K562 (cell line): ENCODE measurements around the gene RBM28. TPM values are rescaled to one million over a fixed set of nuclear protein-coding genes. Genes with fewer than 3 reads are reported as not detected.

Experiments
- ATAC-seq: fragments of 200-7000 bp; cut with Tn5 transposase; 3 replicates; pipeline ENCODE4 v1.9.1; 2020; ENCODE audit warnings: moderate library complexity
- BruUV-seq: library from RNA; stranded (reverse); fragments of 400-500 nt; replicated peaks from 2 replicates; lab custom pipeline; 2021; lab: Mats Ljungman, UMichigan
- CTCF ChIA-PET: fragments of 300-600 bp; formaldehyde crosslinking; extraction: SDS; loops from one replicate; lab custom pipeline; 2021; ENCODE audit warnings: low intra/inter-chr PET ratio; lab: Yijun Ruan, JAX
- POLR2A ChIA-PET: fragments of 300-600, 350-650 bp; sonication (Branson Sonifier 250); formaldehyde crosslinking; extraction: SDS; loops from one replicate; lab custom pipeline; 2021; ENCODE audit warnings: antibody characterized with exemption, inconsistent platforms; lab: Yijun Ruan, JAX
- DNase-seq, 4 experiments: peaks; one replicate each; pipeline versions ENCODE4 v3.0.0 to v3.0.0-alpha.2; 2011 to 2018; ENCODE audit warnings: low spot score in 3 of 4, mixed read lengths in 3 of 4; ENCODE audit errors: extremely low read depth in 1 of 4
- FAIRE-seq: peaks from 2 replicates; lab custom pipeline; 2011; peaks lifted over from hg19 to GRCh38; lab: Jason Lieb, UNC
- H2AFZ ChIP-seq: 2 replicates; pipeline ENCODE4 v1.6.0; 2011; ENCODE audit warnings: low read depth, low read length, control low read depth, inconsistent platforms
- H3K27ac ChIP-seq: fragments of 200-600 bp; 3 replicates; pipeline ENCODE4 v1.8.0; 2011; ENCODE audit warnings: low read depth, mild to moderate bottlenecking, control low read depth, inconsistent platforms, low read length, moderate library complexity, mixed read lengths; ENCODE audit errors: extremely low read depth
- H3K27me3 ChIP-seq, 2 experiments: fragments of 300-600 bp in 1 of 2; 2 replicates in 1 of 2; 3 replicates in 1 of 2; pipeline versions ENCODE4 v1.6.0 to v1.8.0; 2011; ENCODE audit warnings: inconsistent platforms in 2 of 2, low read length in 2 of 2, mild to moderate bottlenecking in 1 of 2, mixed read lengths in 1 of 2, moderate library complexity in 1 of 2; ENCODE audit not compliant: control insufficient read depth in 2 of 2, insufficient read depth in 2 of 2
- H3K36me3 ChIP-seq: fragments of 300-600 bp; 3 replicates; pipeline ENCODE4 v1.8.0; 2011; ENCODE audit warnings: mild to moderate bottlenecking, low read length, inconsistent platforms; ENCODE audit not compliant: control insufficient read depth, insufficient read depth
- H3K4me1 ChIP-seq, 2 experiments: fragments of 200-600 bp in 1 of 2; replicated peaks in 1 of 2; 2 replicates in 1 of 2; 3 replicates in 1 of 2; pipeline versions ENCODE4 v1.5.1 to v1.8.0; 2011; ENCODE audit warnings: inconsistent platforms in 2 of 2, low read length in 2 of 2, mild to moderate bottlenecking in 1 of 2, mixed read lengths in 1 of 2, moderate library complexity in 1 of 2; ENCODE audit not compliant: control insufficient read depth in 2 of 2, insufficient read depth in 2 of 2
- H3K4me2 ChIP-seq: 2 replicates; pipeline ENCODE4 v1.6.1; 2011; ENCODE audit warnings: low read length, control low read depth, inconsistent platforms, mixed read lengths; ENCODE audit not compliant: insufficient read depth
- H3K4me3 ChIP-seq: fragments of 200-600 bp; sonication (generic), shearing (Covaris generic); 2 replicates; pipeline ENCODE4 v1.5.1; 2016; ENCODE audit warnings: control low read depth, inconsistent platforms
- H3K79me2 ChIP-seq: fragments of 200-600 bp; 3 replicates; pipeline ENCODE4 v1.8.0; 2011; ENCODE audit warnings: low read length, inconsistent platforms; ENCODE audit not compliant: control insufficient read depth, insufficient read depth
- H3K9ac ChIP-seq, 2 experiments: 2 replicates each; pipeline versions ENCODE4 v1.6.0 to v1.6.1; 2011; ENCODE audit warnings: low read depth in 2 of 2, low read length in 2 of 2, control low read depth in 1 of 2, inconsistent platforms in 1 of 2, mild to moderate bottlenecking in 1 of 2, mixed read lengths in 1 of 2; ENCODE audit not compliant: insufficient read depth in 1 of 2
- H3K9me1 ChIP-seq: one replicate; pipeline ENCODE4 v1.6.0; 2011; ENCODE audit warnings: inconsistent platforms, mild to moderate bottlenecking, low read length, moderate library complexity; ENCODE audit not compliant: control insufficient read depth, insufficient read depth
- H3K9me3 ChIP-seq: replicated peaks from 2 replicates; pipeline ENCODE4 v1.5.1; 2011; ENCODE audit warnings: low read depth, low read length, inconsistent platforms; ENCODE audit not compliant: control insufficient read depth, insufficient read depth
- H4K20me1 ChIP-seq: replicated peaks from 2 replicates; pipeline ENCODE4 v1.6.1; 2011; ENCODE audit warnings: low read length, inconsistent platforms, mixed read lengths; ENCODE audit not compliant: control insufficient read depth, insufficient read depth
- MEF2A ChIP-seq: IDR thresholded peaks from 2 replicates; pipeline ENCODE4 v1.6.1; 2011; ENCODE audit warnings: low read depth, mild to moderate bottlenecking, low read length, moderate library complexity; ENCODE audit not compliant: control insufficient read depth
- NCOA6 ChIP-seq: fragments of 450-650 bp; IDR thresholded peaks from 2 replicates; pipeline ENCODE4 v1.6.1; 2017; ENCODE audit warnings: mild to moderate bottlenecking
- RERE ChIP-seq: sonication (generic); formaldehyde crosslinking; IDR thresholded peaks from 2 replicates; pipeline ENCODE4 v1.8.0; 2023; ENCODE audit warnings: missing genetic modification reagents, mild to moderate bottlenecking, borderline replicate concordance
- WGBS: fragments of 100-300 bp; shearing (Covaris generic); methylation state at CpG from one replicate; pipeline ENCODE4 v1.1.6; 2016; ENCODE audit warnings: low coverage, mixed read lengths; ENCODE audit not compliant: insufficient coverage; ENCODE audit errors: missing lambda C conversion rate; 5-methylcytosine and 5-hydroxymethylcytosine counted together
- in situ Hi-C: fragments of 300-500 bp; cut with MboI; formaldehyde crosslinking; loops from 4 replicates; pipeline ENCODE4 v1.15.0; 2018; ENCODE audit warnings: inconsistent platforms, mixed read lengths
- intact Hi-C: fragments of 100-400 bp; cut with micrococcal nuclease; formaldehyde crosslinking; loops from 2 replicates; pipeline ENCODE4 v1.14.2; 2022
- polyA plus RNA-seq, 8 experiments: library from polyadenylated mRNA; depleted of rRNA in 4 of 8; stranded (reverse) in 5 of 8; unstranded in 3 of 8; fragments of >200 nt; fragmentation: Nextera tagmentation in 2 of 8; fragmentation: Illumina TruSeq in 1 of 8; extraction: Ambion mirVana in 2 of 8; extraction: Trizol in 1 of 8; gene quantifications; 2 replicates each; pipeline versions ENCODE4 v1.2.1 to v1.2.3, GENCODE V29; 2011 to 2014; ENCODE audit warnings: inconsistent platforms in 1 of 8, missing spikeins in 1 of 8
- total RNA-seq, 7 experiments: library from RNA; depleted of rRNA in 6 of 7; stranded (reverse); fragments of >200 nt in 6 of 7; fragmentation: Illumina TruSeq in 2 of 7; extraction: Trizol in 2 of 7; gene quantifications; 2 replicates each; pipeline versions ENCODE4 v1.2.1 to v1.2.3, GENCODE V29; 2011 to 2021; ENCODE audit warnings: low replicate concordance in 1 of 7

Gene RBM28
- total and polyA plus RNA-seq, 9 of the 15 experiments (the other 6 are each of a cell fraction or from before 2014, with no cell fraction given): 65.8 to 213 (median 138) TPM

DNA sequence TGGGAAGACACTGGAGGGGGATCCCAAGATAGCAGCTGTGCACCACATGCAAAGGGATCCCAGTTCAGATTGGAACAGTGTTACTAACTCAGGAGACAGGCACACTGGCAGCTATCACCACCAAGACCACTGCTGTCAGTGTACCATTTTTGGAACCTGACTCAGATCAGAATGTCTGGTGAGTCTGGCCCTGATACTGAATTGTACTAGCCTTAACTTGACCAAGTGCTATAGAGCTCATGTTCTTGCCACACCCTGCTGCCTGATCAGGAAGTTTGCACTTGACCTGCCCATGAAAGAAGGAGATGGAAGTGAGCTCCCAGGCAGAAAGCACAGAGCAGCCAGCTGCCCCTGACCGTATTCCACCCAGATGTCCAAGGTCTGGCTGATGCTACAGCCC lies 22.6 kb upstream of the RBM28 start:
- ATAC-seq (peak; percentile 13; the same call in 2 of the 3 replicates), FAIRE-seq (no peak), DNase-seq (no peak)
- H3K27me3 ChIP-seq: peaks cover 30 to 36% of the 10 kb centered on the region in 2 experiments
- H3K9me3 ChIP-seq: no peaks in the 10 kb centered on the region
- intact Hi-C loops (no loop called here), in situ Hi-C loops (no loop called here)
- peaks cover 6 to 7% of the 10 kb centered on the region in 2 experiments; a peak in 3 of 5 replicates for H3K4me1 ChIP-seq
- no peak overlapping the region for H3K4me2 ChIP-seq
- H3K27ac ChIP-seq: no peak overlapping the region
- no peak overlapping the region for H2AFZ ChIP-seq
- BruUV-seq: no TSS peak
- no peaks in the 10 kb centered on the region for H3K79me2 ChIP-seq
- 0 out of 2 replicates have a peak, but pooled peaks have one; percentile 32 for TF ChIP-seq MEF2A
- TF ChIP-seq RERE: 0 out of 2 replicates have a peak, but pooled peaks have one; percentile 33
- no peak for TF ChIP-seq NCOA6
- no peaks in the 10 kb centered on the region for H3K36me3 ChIP-seq
- no peak overlapping the region for H3K9ac ChIP-seq
- 0% methylated on average over 1 of the region's 1 CpG for WGBS
- no peaks in the 10 kb centered on the region; the same call in 1 of the 2 replicates for H4K20me1 ChIP-seq
- no peak overlapping the region for H3K4me3 ChIP-seq
- ChIA-PET CTCF (no interaction called here), POLR2A (no interaction called here)
- no peaks in the 10 kb centered on the region for H3K9me1 ChIP-seq
